IMR-90 (cell line): ENCODE results near the gene SPAG16. TPM values are rescaled to one million over a fixed set of nuclear protein-coding genes. Genes with fewer than 3 reads are reported as not detected.

Experiments used
- ATAC-seq: fragments of 200-7000 bp; cut with Tn5 transposase; 2 replicates; pipeline ENCODE4 v1.9.1; 2020; ENCODE audit warnings: low read depth, mild to moderate bottlenecking, moderate library complexity
- BruUV-seq: library from RNA; stranded (reverse); fragments of 400-500 nt; replicated peaks from 2 replicates; lab custom pipeline; 2021; lab: Mats Ljungman, UMichigan
- CTCF ChIA-PET: fragments of 300-600 bp; formaldehyde crosslinking; extraction: SDS; loops from one replicate; lab custom pipeline; 2021; ENCODE audit warnings: antibody characterized with exemption; lab: Yijun Ruan, JAX
- POLR2A ChIA-PET: fragments of 300-600 bp; sonication (Branson Sonifier 250); formaldehyde crosslinking; loops from one replicate; lab custom pipeline; 2022; ENCODE audit warnings: antibody characterized with exemption; ENCODE audit not compliant: unreplicated experiment; lab: Charles Lee
- DNase-seq: peaks from one replicate; pipeline ENCODE4 v3.0.0; 2013
- H2AFZ ChIP-seq: replicated peaks from 2 replicates; pipeline ENCODE3; 2013; ENCODE audit warnings: low read length, mild to moderate bottlenecking; ENCODE audit not compliant: poor library complexity
- H2AK5ac ChIP-seq: 2 replicates; pipeline ENCODE4 v1.6.1; 2013; ENCODE audit warnings: low read depth, low read length, inconsistent platforms
- H2AK9ac ChIP-seq: replicated peaks from 2 replicates; pipeline ENCODE3; 2013; ENCODE audit warnings: mild to moderate bottlenecking, low read depth, low read length, moderate library complexity; ENCODE audit not compliant: poor library complexity
- H2BK120ac ChIP-seq: 2 replicates; pipeline ENCODE4 v1.6.1; 2013; ENCODE audit warnings: low read depth, low read length, inconsistent platforms
- H2BK15ac ChIP-seq: 3 replicates; pipeline ENCODE4 v1.6.1; 2013; ENCODE audit warnings: low read depth, low read length, inconsistent platforms
- H2BK20ac ChIP-seq: 2 replicates; pipeline ENCODE4 v1.6.1; 2013; ENCODE audit warnings: low read depth, mild to moderate bottlenecking, inconsistent platforms, low read length, moderate library complexity
- H2BK5ac ChIP-seq: 2 replicates; pipeline ENCODE4 v1.6.1; 2013; ENCODE audit warnings: mild to moderate bottlenecking, low read depth, low read length, inconsistent platforms; ENCODE audit not compliant: poor library complexity, severe bottlenecking
- H3K14ac ChIP-seq: replicated peaks from 2 replicates; pipeline ENCODE4 v1.6.1; 2013; ENCODE audit warnings: low read depth, low read length, inconsistent platforms
- H3K18ac ChIP-seq: 2 replicates; pipeline ENCODE4 v1.6.1; 2013; ENCODE audit warnings: low read depth, low read length, control low read depth
- H3K23ac ChIP-seq: 2 replicates; pipeline ENCODE4 v1.6.1; 2013; ENCODE audit warnings: low read depth, low read length, inconsistent platforms
- H3K27ac ChIP-seq: 2 replicates; pipeline ENCODE4 v1.5.1; 2013; ENCODE audit warnings: mild to moderate bottlenecking, control low read depth, low read length; ENCODE audit not compliant: insufficient read depth
- H3K27me3 ChIP-seq: 2 replicates; pipeline ENCODE4 v1.6.1; 2013; ENCODE audit warnings: low read length; ENCODE audit not compliant: control insufficient read depth, insufficient read depth
- H3K36me3 ChIP-seq: 2 replicates; pipeline ENCODE4 v1.6.1; 2013; ENCODE audit warnings: low read length, mixed read lengths; ENCODE audit not compliant: control insufficient read depth, insufficient read depth
- H3K4ac ChIP-seq: 2 replicates; pipeline ENCODE4 v1.6.1; 2013; ENCODE audit warnings: low read depth, low read length, inconsistent platforms
- H3K4me1 ChIP-seq: 2 replicates; pipeline ENCODE4 v1.6.1; 2013; ENCODE audit warnings: low read length, mixed read lengths; ENCODE audit not compliant: control insufficient read depth, insufficient read depth
- H3K4me2 ChIP-seq: 2 replicates; pipeline ENCODE4 v1.6.1; 2013; ENCODE audit warnings: low read depth, mild to moderate bottlenecking, control low read depth, low read length, moderate library complexity
- H3K4me3 ChIP-seq: 2 replicates; pipeline ENCODE4 v1.5.1; 2013; ENCODE audit warnings: low read depth, mild to moderate bottlenecking, control low read depth, low read length, moderate library complexity; ENCODE audit not compliant: insufficient read depth
- H3K56ac ChIP-seq: 2 replicates; pipeline ENCODE4 v1.6.1; 2013; ENCODE audit warnings: low read length, inconsistent platforms; ENCODE audit not compliant: insufficient read depth; ENCODE audit errors: extremely low read depth
- H3K79me1 ChIP-seq, 2 experiments: 2 replicates each; pipeline ENCODE4 v1.6.1; 2013; ENCODE audit warnings: low read length in 2 of 2, inconsistent platforms in 1 of 2, low read depth in 1 of 2
- H3K9ac ChIP-seq: 2 replicates; pipeline ENCODE4 v1.6.1; 2013; ENCODE audit warnings: low read depth, low read length, control low read depth
- H3K9me1 ChIP-seq: 2 replicates; pipeline ENCODE4 v1.6.1; 2013; ENCODE audit warnings: low read length, inconsistent platforms; ENCODE audit not compliant: insufficient read depth
- H3K9me3 ChIP-seq: 2 replicates; pipeline ENCODE4 v1.6.1; 2013; ENCODE audit warnings: low read length; ENCODE audit not compliant: control insufficient read depth, insufficient read depth
- H4K20me1 ChIP-seq: 2 replicates; pipeline ENCODE4 v1.6.1; 2013; ENCODE audit warnings: low read length, inconsistent platforms; ENCODE audit not compliant: insufficient read depth
- H4K5ac ChIP-seq: 2 replicates; pipeline ENCODE4 v1.6.1; 2013; ENCODE audit warnings: mild to moderate bottlenecking, low read depth, low read length, control low read depth
- H4K8ac ChIP-seq, 2 experiments: 2 replicates each; pipeline ENCODE4 v1.6.1; 2013; ENCODE audit warnings: low read depth in 2 of 2, low read length in 2 of 2, control low read depth in 1 of 2, inconsistent platforms in 1 of 2
- H4K91ac ChIP-seq: 2 replicates; pipeline ENCODE4 v1.6.1; 2013; ENCODE audit warnings: low read depth, low read length, inconsistent platforms; ENCODE audit not compliant: insufficient read depth
- BHLHE40 ChIP-seq: fragments of 150-350 bp; IDR thresholded peaks from 2 replicates; pipeline ENCODE4 v1.6.1; 2016; ENCODE audit warnings: mild to moderate bottlenecking, low read depth, low read length
- CEBPB ChIP-seq: IDR thresholded peaks from 2 replicates; pipeline ENCODE4 v1.6.1; 2012; ENCODE audit warnings: low read depth, low read length, improper control_type of control experiment
- CHD1 ChIP-seq: IDR thresholded peaks from 2 replicates; pipeline ENCODE4 v1.6.1; 2012; ENCODE audit warnings: low read depth, low read length, improper control_type of control experiment
- CTCF ChIP-seq: conservative IDR thresholded peaks from 2 replicates; pipeline ENCODE4 v1.5.1; 2012; ENCODE audit warnings: mild to moderate bottlenecking, low read depth, low read length, improper control_type of control experiment
- ELK1 ChIP-seq: fragments of 150-350 bp; IDR thresholded peaks from 2 replicates; pipeline ENCODE4 v1.6.1; 2016; ENCODE audit warnings: low read depth, mild to moderate bottlenecking, low read length, moderate library complexity, borderline replicate concordance
- FOS ChIP-seq: fragments of 150-350 bp; IDR thresholded peaks from 2 replicates; pipeline ENCODE4 v1.6.1; 2016; ENCODE audit warnings: low read depth, low read length
- MAFK ChIP-seq: IDR thresholded peaks from 2 replicates; pipeline ENCODE4 v1.6.1; 2012; ENCODE audit warnings: low read depth, low read length, improper control_type of control experiment
- MAZ ChIP-seq: IDR thresholded peaks from 2 replicates; pipeline ENCODE4 v1.6.1; 2012; ENCODE audit warnings: low read depth, mild to moderate bottlenecking, low read length, improper control_type of control experiment, moderate library complexity, borderline replicate concordance
- MXI1 ChIP-seq: IDR thresholded peaks from 2 replicates; pipeline ENCODE4 v1.6.1; 2012; ENCODE audit warnings: low read depth, mild to moderate bottlenecking, low read length, moderate library complexity, borderline replicate concordance
- NFE2L2 ChIP-seq: fragments of 150-350 bp; IDR thresholded peaks from 2 replicates; pipeline ENCODE4 v1.6.1; 2016; ENCODE audit warnings: low read depth, mild to moderate bottlenecking, low read length
- POLR2A ChIP-seq: IDR thresholded peaks from 2 replicates; pipeline ENCODE4 v1.6.1; 2012; ENCODE audit warnings: mild to moderate bottlenecking, low read depth, low read length
- RAD21 ChIP-seq: IDR thresholded peaks from 2 replicates; pipeline ENCODE4 v1.6.1; 2012; ENCODE audit warnings: low read length, improper control_type of control experiment
- RCOR1 ChIP-seq: IDR thresholded peaks from 2 replicates; pipeline ENCODE4 v1.6.1; 2012; ENCODE audit warnings: mild to moderate bottlenecking, low read length, improper control_type of control experiment; ENCODE audit not compliant: insufficient replicate concordance
- RFX5 ChIP-seq: IDR thresholded peaks from 2 replicates; pipeline ENCODE4 v1.8.0; 2012; ENCODE audit warnings: low read depth, mild to moderate bottlenecking, low read length, moderate library complexity
- SMC3 ChIP-seq: fragments of 150-350 bp; IDR thresholded peaks from 2 replicates; pipeline ENCODE4 v1.6.1; 2016; ENCODE audit warnings: low read depth, mild to moderate bottlenecking, antibody characterized with exemption, low read length, moderate library complexity
- USF2 ChIP-seq: fragments of 150-350 bp; IDR thresholded peaks from 2 replicates; pipeline ENCODE4 v1.6.1; 2017; ENCODE audit warnings: mild to moderate bottlenecking, antibody characterized with exemption, low read length, low read depth
- WGBS, 2 experiments: methylation state at CpG; one replicate each; pipeline versions ENCODE4 v1.1.5 to v1.1.7; 2013; ENCODE audit warnings: missing lambda C conversion rate in 2 of 2; ENCODE audit not compliant: insufficient read length in 1 of 2; ENCODE audit errors: extremely low coverage in 2 of 2; 5-methylcytosine and 5-hydroxymethylcytosine counted together
- dilution Hi-C: fragments of 300-500 bp; cut with HindIII; formaldehyde crosslinking; loops from one replicate; pipeline ENCODE4 v1.14.3; 2018; ENCODE audit warnings: low sequenced_read_pairs; ENCODE audit not compliant: unreplicated experiment
- in situ Hi-C: fragments of 300-500 bp; cut with MboI; formaldehyde crosslinking; loops from 3 replicates; pipeline ENCODE4 v1.14.3; 2019; ENCODE audit warnings: low sequenced_read_pairs, inconsistent platforms, mixed read lengths
- intact Hi-C: fragments of 100-400 bp; cut with micrococcal nuclease; formaldehyde crosslinking; loops from 2 replicates; pipeline ENCODE4 v1.10.0; 2022
- polyA plus RNA-seq, 3 experiments: library from polyadenylated mRNA; depleted of rRNA; stranded (reverse); fragments of >200 nt; gene quantifications; 2 replicates each; pipeline ENCODE4 v1.2.3, GENCODE V29; 2012; ENCODE audit warnings: low replicate concordance in 1 of 3
- total RNA-seq: library from RNA; depleted of rRNA; stranded (reverse); fragments of >200 nt; gene quantifications from 2 replicates; pipeline ENCODE4 v1.2.3, GENCODE V29; 2012

SPAG16 gene
- total and polyA plus RNA-seq, 2 of the 4 experiments (the other 2 are of a cell fraction): 7.3 to 13.5 TPM

GRCh38 chr2:214410128-214410775, 1126.0 kb downstream of the SPAG16 start:
- Histone ChIP-seq H3K14ac (no peak overlapping the region), H3K9ac (no peak overlapping the region), H3K27me3 (no peaks in the 10 kb centered on the region), H3K79me1 (no peaks in the 10 kb centered on the region), H2AK5ac (no peak overlapping the region), H4K91ac (no peak overlapping the region), H2BK5ac (no peak overlapping the region), H2BK20ac (no peak overlapping the region), H3K18ac (no peak overlapping the region), H3K27ac (no peak overlapping the region), H2BK120ac (no peak overlapping the region), H3K23ac (no peak overlapping the region), H3K4ac (no peak overlapping the region), H3K4me3 (no peak overlapping the region), H3K9me1 (no peaks in the 10 kb centered on the region), H3K9me3 (no peaks in the 10 kb centered on the region), H3K36me3 (no peaks in the 10 kb centered on the region), H4K8ac (no peak overlapping the region), H3K4me1 (no peaks in the 10 kb centered on the region), H3K4me2 (no peak overlapping the region), H4K5ac (no peak overlapping the region), H2AFZ (no peak overlapping the region), H2AK9ac (no peak overlapping the region), H4K20me1 (no peaks in the 10 kb centered on the region), H3K56ac (no peak overlapping the region), H2BK15ac (no peak overlapping the region)
- no TSS peak for BruUV-seq
- no peak for TF ChIP-seq ELK1
- no peak for TF ChIP-seq BHLHE40
- TF ChIP-seq CTCF: no peak
- TF ChIP-seq CHD1: no peak
- no peak for TF ChIP-seq FOS
- no peak for TF ChIP-seq RFX5
- no peak for TF ChIP-seq NFE2L2
- TF ChIP-seq MAZ: no peak
- TF ChIP-seq SMC3: no peak
- no peak for TF ChIP-seq RCOR1
- TF ChIP-seq MAFK: no peak
- no peak for TF ChIP-seq RAD21
- no peak for TF ChIP-seq USF2
- no peak for TF ChIP-seq MXI1
- no peak for TF ChIP-seq CEBPB
- no peak for TF ChIP-seq POLR2A
- ATAC-seq (no peak), DNase-seq (no peak)
- no CpG with 5 or more reads among the region's 13 CpGs for WGBS, 2 experiments
- ChIA-PET POLR2A (interaction anchor here (0.6 kb wide), 1 partner anchor 1699 kb away, joined by 7 read pairs; the partner anchor contains the start of gene XRCC5), CTCF (interaction anchor here (0.6 to 1.0 kb wide), 4 partner anchors 11 to 860 kb away, joined by 3 to 4 read pairs (median 3); no protein-coding TSS in a partner anchor)
- dilution Hi-C loops: no loop called here
- in situ Hi-C loops: no loop called here
- intact Hi-C loops: loop anchor here (2.0 to 10.0 kb wide), 5 partner anchors 397 to 1159 kb away; partner anchors contain the start of gene BARD1
